Thyroid gland (tissue), 4 donors: Measurements from ENCODE around the gene TET1.
"Not testable (repeated sequence)": the region's sequence is repeated elsewhere in the genome, so short reads cannot be mapped to it uniquely, and the experiment has no call there.

Experiments
- CTCF ChIP-seq, 6 experiments: fragments of 200-600 bp in 3 of 6; fragments of 450-650 bp in 3 of 6; sonication (generic) in 3 of 6; IDR thresholded peaks; one replicate each; pipeline ENCODE4 v1.5.1; 2016 to 2019; ENCODE audit warnings: antibody characterized with exemption in 6 of 6, mild to moderate bottlenecking in 2 of 6, inconsistent platforms in 1 of 6, moderate library complexity in 1 of 6
- POLR2A ChIP-seq, 2 donors: fragments of 450-650 bp; IDR thresholded peaks; one replicate each; pipeline ENCODE4 v1.6.1; 2017; ENCODE audit warnings: antibody characterized with exemption in 2 of 2, mild to moderate bottlenecking in 2 of 2, moderate library complexity in 1 of 2

DNA sequence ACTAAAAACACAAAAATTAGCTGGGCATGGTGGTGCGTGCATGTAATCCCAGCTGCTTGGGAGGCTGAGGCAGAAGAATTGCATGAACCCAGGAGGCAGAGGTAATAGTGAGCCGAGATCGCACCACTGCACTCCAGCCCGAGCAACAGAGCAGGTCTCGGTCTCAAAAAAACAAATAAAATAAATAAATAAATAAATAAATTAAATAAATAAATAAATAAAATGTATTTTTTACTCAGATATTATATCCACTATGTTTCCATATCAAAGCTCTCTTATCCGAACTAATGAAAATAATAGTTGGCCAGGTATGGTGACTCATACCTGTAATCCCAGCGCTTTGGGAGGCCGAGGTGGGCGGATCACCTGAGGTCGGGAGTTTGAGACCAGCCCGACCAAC is 41.5 kb upstream of the TET1 start:
- not testable (repeated sequence) for TF ChIP-seq POLR2A, CTCF (IDR thresholded peaks at IDR 0.05)
